CD4-positive, alpha-beta memory T cell (primary cell): ENCODE measurements around the gene LEFTY1. TPM values are rescaled to one million over a fixed set of nuclear protein-coding genes. Genes with fewer than 3 reads are reported as not detected.

ENCODE experiments used
- CTCF ChIA-PET: fragments of 350-600 bp; sonication (Branson Sonifier 250); formaldehyde crosslinking; loops from one replicate; lab custom pipeline; 2021; ENCODE audit warnings: inconsistent platforms; ENCODE audit not compliant: partially characterized antibody; lab: Charles Lee
- POLR2A ChIA-PET: fragments of 350-600 bp; sonication (Branson Sonifier 250); formaldehyde crosslinking; loops from one replicate; lab custom pipeline; 2021; ENCODE audit not compliant: partially characterized antibody; lab: Charles Lee
- DNase-seq, 5 donors: peaks; one replicate each; pipeline versions ENCODE4 v3.0.0 to v3.0.0-alpha.2; 2020 to 2022; ENCODE audit warnings: mixed read lengths in 1 of 5
- H3K27ac ChIP-seq: one replicate; pipeline ENCODE4 v1.7.0; 2013; ENCODE audit warnings: low read depth, low read length
- H3K27me3 ChIP-seq: 2 replicates; pipeline ENCODE4 v1.7.0; 2013; ENCODE audit warnings: mild to moderate bottlenecking, low read length, moderate library complexity; ENCODE audit not compliant: insufficient read depth
- H3K36me3 ChIP-seq: 2 replicates; pipeline ENCODE4 v1.7.0; 2013; ENCODE audit warnings: mild to moderate bottlenecking, low read length, moderate library complexity; ENCODE audit not compliant: insufficient read depth
- H3K4me1 ChIP-seq: 2 replicates; pipeline ENCODE4 v1.7.0; 2013; ENCODE audit warnings: mild to moderate bottlenecking, low read length, moderate library complexity; ENCODE audit not compliant: insufficient read depth
- H3K4me3 ChIP-seq, 2 donors: one replicate each; pipeline ENCODE4 v1.7.0; 2013; ENCODE audit warnings: low read length in 2 of 2, mild to moderate bottlenecking in 1 of 2
- H3K9me3 ChIP-seq, 2 donors: one replicate each; pipeline ENCODE4 v1.7.0; 2013; ENCODE audit warnings: low read length in 2 of 2, control low read depth in 1 of 2; ENCODE audit not compliant: control insufficient read depth in 1 of 2
- H3K27ac Mint-ChIP-seq, 7 donors: one replicate each; pipeline ENCODE4 v1.8.0; 2020 to 2021; ENCODE audit warnings: mixed read lengths in 7 of 7, mild to moderate bottlenecking in 6 of 7, inconsistent platforms in 3 of 7, moderate library complexity in 3 of 7
- H3K27me3 Mint-ChIP-seq, 2 donors: one replicate each; pipeline ENCODE4 v1.8.0; 2020 to 2021; ENCODE audit warnings: mixed read lengths in 2 of 2
- H3K36me3 Mint-ChIP-seq, 2 donors: one replicate each; pipeline ENCODE4 v1.8.0; 2020 to 2021; ENCODE audit warnings: mixed read lengths in 2 of 2, inconsistent platforms in 1 of 2, mild to moderate bottlenecking in 1 of 2
- H3K4me1 Mint-ChIP-seq, 4 donors: one replicate each; pipeline ENCODE4 v1.8.0; 2020 to 2021; ENCODE audit warnings: mixed read lengths in 4 of 4, mild to moderate bottlenecking in 1 of 4
- H3K4me3 Mint-ChIP-seq, 8 donors: one replicate each; pipeline ENCODE4 v1.8.0; 2020 to 2021; ENCODE audit warnings: mixed read lengths in 8 of 8, mild to moderate bottlenecking in 7 of 8, moderate library complexity in 6 of 8, inconsistent platforms in 3 of 8
- H3K9me3 Mint-ChIP-seq, 8 donors: one replicate each; pipeline ENCODE4 v1.8.0; 2020 to 2021; ENCODE audit warnings: mixed read lengths in 8 of 8, mild to moderate bottlenecking in 5 of 8, inconsistent platforms in 3 of 8, moderate library complexity in 1 of 8
- intact Hi-C: fragments of 100-400 bp; cut with micrococcal nuclease; formaldehyde crosslinking; loops from one replicate; pipeline ENCODE4 v1.15.1; 2023
- polyA plus RNA-seq, 2 donors: library from polyadenylated mRNA; unstranded; fragments of 300-500 nt; fragmentation: Illumina TruSeq; gene quantifications; one replicate each; pipeline ENCODE4 v1.2.3, GENCODE V29; 2021
- total RNA-seq, 2 experiments: library from RNA; stranded (reverse); gene quantifications; one replicate each; pipeline ENCODE4 v1.2.3, GENCODE V29; 2021

LEFTY1 gene
- total and polyA plus RNA-seq, 4 experiments from 2014 or later: 0.55 to 0.75 TPM; not detected in 2

GRCh38 chr1:225853441-225853840, 35.5 kb downstream of the LEFTY1 start:
- ChIA-PET CTCF (interaction anchor here (1.5 kb wide), 1 partner anchor 28 kb away, joined by 3 read pairs; no protein-coding TSS in a partner anchor), POLR2A (interaction anchor here (1.2 to 6.3 kb wide), 5 partner anchors 13 to 76 kb away, joined by 3 to 39 read pairs (median 7); partner anchors contain the start of genes SRP9 and TMEM63A)
- Mint-ChIP-seq H3K36me3 (peaks cover 63 to 90% of the 10 kb centered on the region in 2 donors), H3K27me3 (no peaks in the 10 kb centered on the region), H3K4me1 (peaks cover 27 to 65% (median 46%) of the 10 kb centered on the region in 4 donors), H3K4me3 (no peak overlapping the region), H3K27ac (peak overlapping the region in 3 of 7 donors; percentile 22 to 66 (median 59)), H3K9me3 (no peaks in the 10 kb centered on the region)
- DNase-seq: no peak
- Histone ChIP-seq H3K4me3 (no peak overlapping the region), H3K27ac (no peak overlapping the region), H3K36me3 (peaks cover 81% of the 10 kb centered on the region), H3K9me3 (no peaks in the 10 kb centered on the region), H3K4me1 (peaks cover 31% of the 10 kb centered on the region), H3K27me3 (no peaks in the 10 kb centered on the region)
- intact Hi-C loops: no loop called here

DNA sequence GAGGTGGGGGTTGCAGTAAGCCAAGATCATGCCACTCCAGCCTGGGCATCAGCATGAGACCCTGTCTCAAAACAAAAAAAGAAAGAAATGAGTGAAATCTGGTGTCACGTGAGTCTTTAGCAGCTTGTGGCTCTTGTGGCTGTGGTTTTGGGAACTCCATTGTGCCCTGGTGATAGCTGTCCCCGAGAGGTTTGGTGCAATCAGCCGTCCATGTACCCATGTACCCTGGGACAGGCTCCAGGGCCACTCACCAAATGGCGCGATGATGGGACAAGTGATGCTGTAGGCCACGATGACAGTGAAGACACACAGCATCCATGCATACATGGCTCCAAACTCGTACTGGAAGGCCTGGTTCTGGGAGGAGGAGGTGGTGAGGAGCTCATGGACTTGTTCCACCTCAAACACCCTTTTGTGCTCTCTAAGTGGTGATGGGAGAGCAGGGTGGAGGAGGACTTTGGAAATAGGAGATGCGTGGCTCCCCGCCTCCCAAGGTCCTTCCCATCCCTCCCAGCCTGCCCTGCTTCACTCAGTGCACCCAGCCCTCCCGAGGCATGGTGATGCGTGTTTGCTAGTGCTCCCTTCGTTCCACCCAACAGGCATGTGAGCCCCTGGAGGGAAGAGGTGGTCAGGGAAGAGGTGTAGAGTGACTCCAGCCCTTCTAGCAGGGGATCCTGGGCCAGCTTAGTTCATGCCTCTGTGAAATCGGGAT, 36.4 kb downstream of the LEFTY1 start:
- peaks cover 82% of the 10 kb centered on the region for H3K36me3 ChIP-seq
- H3K4me3 ChIP-seq: no peak overlapping the region
- POLR2A ChIA-PET: interaction anchor here (1.1 to 6.3 kb wide), 8 partner anchors 12 to 75 kb away, joined by 3 to 39 read pairs (median 4); partner anchors contain the start of genes SRP9 and TMEM63A
- CTCF ChIA-PET: interaction anchor here (1.3 to 1.5 kb wide), 2 partner anchors 29 to 58 kb away, joined by 3 to 5 read pairs; no protein-coding TSS in a partner anchor
- Mint-ChIP-seq H3K27ac (peak overlapping the region in 6 of 7 donors; percentile 37 to 87 (median 77)), H3K4me1 (peaks cover 30 to 66% (median 50%) of the 10 kb centered on the region in 4 donors), H3K36me3 (peaks cover 63 to 92% of the 10 kb centered on the region in 2 donors), H3K27me3 (no peaks in the 10 kb centered on the region), H3K4me3 (no peak overlapping the region), H3K9me3 (no peaks in the 10 kb centered on the region)
- H3K9me3 ChIP-seq: no peaks in the 10 kb centered on the region
- no peaks in the 10 kb centered on the region for H3K27me3 ChIP-seq
- H3K4me1 ChIP-seq: peaks cover 35% of the 10 kb centered on the region
- H3K27ac ChIP-seq: peak overlapping the region; percentile 10
- DNase-seq: no peak
- intact Hi-C loops: no loop called here

DNA sequence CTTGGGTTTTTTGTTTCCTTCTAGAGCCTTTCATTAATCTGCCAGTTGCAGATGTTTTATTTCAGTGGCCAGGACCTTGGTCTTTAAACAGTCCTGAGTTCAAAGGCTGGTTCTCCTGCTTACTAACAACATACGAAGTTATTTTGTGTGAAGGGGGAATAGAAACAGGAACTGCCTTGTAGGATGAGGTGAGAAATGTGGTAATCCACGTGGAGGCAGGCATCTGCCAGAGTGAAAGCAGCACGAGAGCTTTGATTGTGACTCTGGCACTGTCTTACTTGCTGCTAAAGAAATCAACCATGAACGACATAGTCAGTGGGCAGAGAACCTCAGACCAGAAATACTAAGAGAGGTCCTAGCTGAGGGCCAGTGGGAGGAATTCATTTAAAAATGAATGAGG, 37.1 kb downstream of the LEFTY1 start:
- H3K4me1 ChIP-seq: peaks cover 35% of the 10 kb centered on the region
- H3K36me3 ChIP-seq: peaks cover 82% of the 10 kb centered on the region
- Mint-ChIP-seq H3K4me3 (peak overlapping the region in 1 of 8 donors; percentile 22), H3K27ac (peak overlapping the region in 6 of 7 donors; percentile 77 to 88 (median 84)), H3K4me1 (peaks cover 30 to 67% (median 49%) of the 10 kb centered on the region in 4 donors), H3K36me3 (peaks cover 63 to 91% of the 10 kb centered on the region in 2 donors), H3K9me3 (no peaks in the 10 kb centered on the region), H3K27me3 (no peaks in the 10 kb centered on the region)
- no peaks in the 10 kb centered on the region for H3K9me3 ChIP-seq
- no peak overlapping the region for H3K4me3 ChIP-seq
- no peak for DNase-seq
- H3K27ac ChIP-seq: peak overlapping the region; percentile 10
- intact Hi-C loops: no loop called here
- ChIA-PET CTCF (interaction anchor here (1.3 to 1.5 kb wide), 2 partner anchors 30 to 59 kb away, joined by 3 to 5 read pairs; no protein-coding TSS in a partner anchor), POLR2A (interaction anchor here (0.9 to 6.3 kb wide), 7 partner anchors 12 to 68 kb away, joined by 3 to 39 read pairs (median 4); partner anchors contain the start of gene TMEM63A)
- H3K27me3 ChIP-seq: no peaks in the 10 kb centered on the region

GRCh38 chr1:225850370-225850769, 38.6 kb downstream of the LEFTY1 start:
- peaks cover 26 to 54% (median 43%) of the 10 kb centered on the region in 4 donors for H3K4me1 Mint-ChIP-seq
- no peak overlapping the region for H3K27ac ChIP-seq
- DNase-seq: no peak

DNA sequence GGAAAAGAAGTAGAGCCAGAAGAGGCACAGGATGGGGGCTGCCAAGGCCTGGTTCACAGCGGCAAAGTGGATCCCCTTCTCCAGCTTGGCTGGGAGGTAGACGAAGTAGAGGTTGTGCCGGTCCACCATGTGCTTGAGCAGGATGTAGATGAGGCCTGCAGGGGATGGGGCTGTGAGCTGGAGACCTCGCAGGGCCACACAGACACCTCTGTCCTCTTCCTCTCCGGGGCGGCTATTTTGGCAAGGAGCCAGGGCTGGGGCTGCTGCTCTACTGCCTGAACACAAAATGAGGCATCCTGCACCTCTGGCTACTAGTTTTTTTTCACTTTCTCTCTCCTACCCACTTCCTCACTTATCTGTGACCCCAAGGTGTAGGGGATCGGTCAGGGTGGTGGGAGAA, 39.0 kb downstream of the LEFTY1 start:
- Mint-ChIP-seq H3K4me1 (peaks cover 26 to 53% (median 42%) of the 10 kb centered on the region in 4 donors), H3K27me3 (no peaks in the 10 kb centered on the region), H3K27ac (peak overlapping the region; percentile 73 to 89 (median 81)), H3K9me3 (no peaks in the 10 kb centered on the region), H3K4me3 (no peak overlapping the region), H3K36me3 (peaks cover 51 to 83% of the 10 kb centered on the region in 2 donors)
- H3K36me3 ChIP-seq: peaks cover 79% of the 10 kb centered on the region
- DNase-seq: no peak
- H3K4me3 ChIP-seq: no peak overlapping the region
- ChIA-PET CTCF (interaction anchor here (1.4 to 1.8 kb wide), 3 partner anchors 32 to 72 kb away, joined by 3 to 6 read pairs (median 3); partner anchors contain the start of genes SRP9 and TMEM63A), POLR2A (interaction anchor here (1.1 to 6.3 kb wide), 6 partner anchors 16 to 382 kb away, joined by 4 to 39 read pairs (median 9); partner anchors contain the start of genes PYCR2, SRP9 and TMEM63A)
- intact Hi-C loops: loop anchor here (5.0 to 10.0 kb wide), 3 partner anchors 73 to 375 kb away; partner anchors contain the start of gene SRP9
- H3K9me3 ChIP-seq: no peaks in the 10 kb centered on the region
- no peaks in the 10 kb centered on the region for H3K27me3 ChIP-seq
- H3K4me1 ChIP-seq: peaks cover 35% of the 10 kb centered on the region
- peak overlapping the region; percentile 3 for H3K27ac ChIP-seq

More at GRCh38 chr1:225850370-225850769, 38.6 kb downstream of the LEFTY1 start:
- ChIA-PET CTCF (interaction anchor here (1.4 to 1.8 kb wide), 3 partner anchors 32 to 73 kb away, joined by 3 to 6 read pairs (median 3); partner anchors contain the start of genes SRP9 and TMEM63A), POLR2A (interaction anchor here (1.1 to 6.3 kb wide), 5 partner anchors 15 to 382 kb away, joined by 4 to 39 read pairs (median 8); partner anchors contain the start of genes PYCR2, SRP9 and TMEM63A)
- Histone ChIP-seq H3K27me3 (no peaks in the 10 kb centered on the region), H3K36me3 (peaks cover 83% of the 10 kb centered on the region), H3K4me3 (no peak overlapping the region), H3K9me3 (no peaks in the 10 kb centered on the region), H3K4me1 (peaks cover 35% of the 10 kb centered on the region)
- peak overlapping the region in 6 of 7 donors; percentile 73 to 88 (median 82) for H3K27ac Mint-ChIP-seq
- H3K4me3 Mint-ChIP-seq: no peak overlapping the region
- peaks cover 54 to 87% of the 10 kb centered on the region in 2 donors for H3K36me3 Mint-ChIP-seq
- H3K27me3 Mint-ChIP-seq: no peaks in the 10 kb centered on the region
- no peaks in the 10 kb centered on the region for H3K9me3 Mint-ChIP-seq
- intact Hi-C loops: no loop called here

GRCh38 chr1:225848030-225848955, 40.7 kb downstream of the LEFTY1 start:
- no peaks in the 10 kb centered on the region for H3K27me3 ChIP-seq
- H3K27ac ChIP-seq: no peak overlapping the region
- no peak overlapping the region for H3K4me3 ChIP-seq
- H3K36me3 ChIP-seq: peaks cover 63% of the 10 kb centered on the region
- Mint-ChIP-seq H3K9me3 (no peaks in the 10 kb centered on the region), H3K27me3 (no peaks in the 10 kb centered on the region), H3K4me1 (peaks cover 21 to 56% (median 34%) of the 10 kb centered on the region in 4 donors), H3K4me3 (peak overlapping the region in 4 of 8 donors; percentile 13 to 39 (median 22)), H3K36me3 (peaks cover 36 to 68% of the 10 kb centered on the region in 2 donors), H3K27ac (peak overlapping the region; percentile 27 to 85 (median 83))
- intact Hi-C loops: loop anchor here (5.0 to 10.0 kb wide), 3 partner anchors 71 to 373 kb away; partner anchors contain the start of gene SRP9
- peaks cover 35% of the 10 kb centered on the region for H3K4me1 ChIP-seq
- ChIA-PET CTCF (no interaction called here), POLR2A (interaction anchor here (0.7 to 6.3 kb wide), 5 partner anchors 15 to 70 kb away, joined by 3 to 39 read pairs (median 3); partner anchors contain the start of genes SRP9 and TMEM63A)
- H3K9me3 ChIP-seq: no peaks in the 10 kb centered on the region
- no peak for DNase-seq
